Brain microvascular endothelial cell (primary cell): ENCODE results near the gene METRNL.
"Not testable (repeated sequence)": the region's sequence is repeated elsewhere in the genome, so short reads cannot be mapped to it uniquely, and the experiment has no call there.

ENCODE experiments used
- DNase-seq: peaks from one replicate; pipeline ENCODE4 v3.0.0-alpha.2; 2020
- H3K27ac ChIP-seq: fragments of 250-450 bp; sonication (Bioruptor Pico); 2 replicates; pipeline ENCODE4 v1.5.1; 2020; ENCODE audit warnings: mild to moderate bottlenecking, moderate library complexity
- H3K27me3 ChIP-seq: fragments of 250-450 bp; sonication (Bioruptor Pico); replicated peaks from 2 replicates; pipeline ENCODE4 v1.5.1; 2020; ENCODE audit warnings: mild to moderate bottlenecking
- H3K36me3 ChIP-seq: fragments of 250-450 bp; sonication (Bioruptor Pico); replicated peaks from 2 replicates; pipeline ENCODE4 v1.5.1; 2020; ENCODE audit warnings: mild to moderate bottlenecking
- H3K4me3 ChIP-seq: 2 replicates; pipeline ENCODE4 v1.5.1; 2011; ENCODE audit warnings: low read depth, mild to moderate bottlenecking, control low read depth, low read length, moderate library complexity
- CTCF ChIP-seq: IDR thresholded peaks from 2 replicates; pipeline ENCODE4 v1.5.1; 2011; ENCODE audit warnings: low read depth, mild to moderate bottlenecking, moderate library complexity, low read length, control low read depth, inconsistent platforms; ENCODE audit errors: missing control alignments
- in situ Hi-C: cut with HindIII; loops from 2 replicates; pipeline ENCODE4 v1.10.0; 2017; ENCODE audit warnings: low sequenced_read_pairs, low pct_ligation_motif_present

The METRNL gene

GRCh38 chr17:83128306-83129240, 49.2 kb downstream of the METRNL start:
- no peak for DNase-seq
- Histone ChIP-seq H3K4me3 (no peak overlapping the region), H3K36me3 (no peaks in the 10 kb centered on the region), H3K27me3 (no peaks in the 10 kb centered on the region), H3K27ac (no peak overlapping the region)
- in situ Hi-C loops: no loop called here
- TF ChIP-seq CTCF: no peak

GRCh38 chr17:83129676-83130075, 50.3 kb downstream of the METRNL start:
- in situ Hi-C loops: no loop called here
- Histone ChIP-seq H3K27ac (no peak overlapping the region), H3K36me3 (no peaks in the 10 kb centered on the region), H3K27me3 (no peaks in the 10 kb centered on the region), H3K4me3 (no peak overlapping the region)
- TF ChIP-seq CTCF: no peak
- no peak for DNase-seq

- no peak for DNase-seq
- no peak overlapping the region for H3K4me3 ChIP-seq
- H3K36me3 ChIP-seq: no peaks in the 10 kb centered on the region
- H3K27ac ChIP-seq: no peak overlapping the region
- no peak for TF ChIP-seq CTCF
- in situ Hi-C loops: no loop called here
- H3K27me3 ChIP-seq: no peaks in the 10 kb centered on the region
Measured at GRCh38 chr17:83131401-83132011, 52.1 kb downstream of the METRNL start.

GRCh38 chr17:83132251-83133081, 53.1 kb downstream of the METRNL start:
- Histone ChIP-seq H3K27ac (no peak overlapping the region), H3K4me3 (no peak overlapping the region), H3K36me3 (no peaks in the 10 kb centered on the region), H3K27me3 (no peaks in the 10 kb centered on the region)
- no peak for DNase-seq
- no peak for TF ChIP-seq CTCF
- in situ Hi-C loops: no loop called here

- in situ Hi-C loops: no loop called here
- no peaks in the 10 kb centered on the region for H3K36me3 ChIP-seq
- no peak overlapping the region for H3K27ac ChIP-seq
- H3K27me3 ChIP-seq: no peaks in the 10 kb centered on the region
- H3K4me3 ChIP-seq: no peak overlapping the region
- no peak for DNase-seq
- TF ChIP-seq CTCF: no peak
Measured at GRCh38 chr17:83133302-83134121, 54.1 kb downstream of the METRNL start.

- H3K36me3 ChIP-seq, in situ Hi-C loops, H3K27me3 ChIP-seq, H3K4me3 ChIP-seq, DNase-seq, H3K27ac ChIP-seq: not testable (repeated sequence)
Measured at GRCh38 chr17:83134456-83134855, 55.0 kb downstream of the METRNL start.
